Stimulated activated CD4-positive, alpha-beta T cell treated with anti-CD3 and anti-CD28 coated beads, TNF-alpha, amount 100 ng/mL, for 24 hours (primary cell): ENCODE results near the gene ANKRD28.

ENCODE experiments used
- DNase-seq, 3 experiments: peaks; one replicate each; pipeline ENCODE4 v3.0.0-alpha.2; 2020; ENCODE audit warnings: low read depth in 3 of 3

The ANKRD28 gene

GRCh38 chr3:15665510-15666150, 132.1 kb downstream of the ANKRD28 start:
- DNase-seq: no peak

GRCh38 chr3:15664144-15664543, 133.6 kb downstream of the ANKRD28 start:
- no peak for DNase-seq

GRCh38 chr3:15660055-15660935, 137.5 kb downstream of the ANKRD28 start:
- no peak for DNase-seq

GRCh38 chr3:15659254-15659975, 138.4 kb downstream of the ANKRD28 start:
- no peak for DNase-seq

- DNase-seq: no peak
Observed at GRCh38 chr3:15657016-15657415, 140.8 kb downstream of the ANKRD28 start.

- DNase-seq: no peak
Observed at GRCh38 chr3:15656342-15656741, 141.4 kb downstream of the ANKRD28 start.

- no peak for DNase-seq
Observed at GRCh38 chr3:15654891-15655290, 142.9 kb downstream of the ANKRD28 start.

GRCh38 chr3:15654127-15654526, 143.7 kb downstream of the ANKRD28 start:
- DNase-seq: no peak

GRCh38 chr3:15653321-15653720, 144.5 kb downstream of the ANKRD28 start:
- DNase-seq: no peak

GRCh38 chr3:15651396-15651795, 146.4 kb downstream of the ANKRD28 start:
- no peak for DNase-seq

GRCh38 chr3:15649858-15650257, 147.9 kb downstream of the ANKRD28 start:
- DNase-seq: no peak

- no peak for DNase-seq
Observed at GRCh38 chr3:15649341-15649740, 148.4 kb downstream of the ANKRD28 start.

GRCh38 chr3:15647611-15648167, 150.1 kb downstream of the ANKRD28 start:
- DNase-seq: peak in 1 of 3 experiments; percentile 55

GRCh38 chr3:15646851-15647511, 150.8 kb downstream of the ANKRD28 start:
- no peak for DNase-seq

- no peak for DNase-seq
Observed at GRCh38 chr3:15645740-15646501, 151.9 kb downstream of the ANKRD28 start.

GRCh38 chr3:15645246-15645645, 152.5 kb downstream of the ANKRD28 start:
- no peak for DNase-seq

- DNase-seq: no peak
Observed at GRCh38 chr3:15638891-15639262, 158.9 kb downstream of the ANKRD28 start.

- no peak for DNase-seq
Observed at GRCh38 chr3:15638193-15638890, 159.4 kb downstream of the ANKRD28 start.

- no peak for DNase-seq
Observed at GRCh38 chr3:15637131-15637951, 160.4 kb downstream of the ANKRD28 start.
